ENCODE measurements around the gene ARHGAP42. TPM values are rescaled to one million over a fixed set of nuclear protein-coding genes. Genes with fewer than 3 reads are reported as not detected.
A peak's percentile ranks its signal among the peaks of the same experiment; 100 is the strongest.

ARHGAP42 gene
- total and polyA plus RNA-seq, 10 of the 15 experiments (the other 5 are each of a cell fraction or from before 2014, with no cell fraction given), result 1.8 to 6.3 (median 3.2) TPM

DNA sequence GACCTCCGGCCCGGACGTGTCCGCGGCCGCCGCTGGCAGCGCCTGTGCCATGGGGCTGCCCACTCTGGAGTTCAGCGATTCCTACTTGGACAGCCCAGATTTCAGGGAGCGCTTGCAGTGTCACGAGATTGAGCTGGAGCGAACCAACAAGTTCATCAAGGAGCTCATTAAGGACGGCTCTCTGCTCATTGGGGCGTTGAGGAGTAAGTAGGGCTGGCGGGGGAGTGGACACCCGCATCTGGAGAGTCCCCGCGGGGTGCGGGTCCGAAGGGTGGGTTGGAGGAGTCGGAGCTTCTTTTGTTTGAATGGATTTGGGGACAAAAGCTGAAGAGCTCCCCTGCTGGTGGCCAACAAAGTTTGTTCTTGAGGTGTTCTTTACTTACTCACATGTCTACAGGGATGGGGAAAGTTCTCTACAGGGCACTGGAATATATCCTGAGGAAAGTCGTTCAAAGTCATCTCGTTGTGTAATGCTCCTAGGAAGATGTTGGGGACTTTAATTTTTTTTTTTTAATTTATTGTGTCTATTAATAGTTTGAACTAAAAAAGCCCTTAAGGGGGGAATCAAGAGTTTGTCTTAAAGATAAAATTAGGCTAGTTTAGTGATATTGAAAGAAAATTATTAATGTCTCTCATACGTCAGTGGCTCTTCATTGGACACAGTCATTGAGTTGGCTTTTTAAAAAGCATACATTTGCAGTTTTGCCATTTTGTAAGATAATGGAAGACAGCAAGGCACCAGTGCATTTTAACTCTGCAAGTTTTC is 725 bp downstream of the ARHGAP42 start (continued):
- no peak for TF ChIP-seq BMI1 (IDR thresholded peaks at IDR 0.05; ENCODE audit: borderline replicate concordance)
- TF ChIP-seq NFIC (IDR thresholded peaks at IDR 0.05; ENCODE audit: low read depth, low read length), result peak; percentile 53; the same call in 1 of the 2 replicates
- TF ChIP-seq, protein P1, sequence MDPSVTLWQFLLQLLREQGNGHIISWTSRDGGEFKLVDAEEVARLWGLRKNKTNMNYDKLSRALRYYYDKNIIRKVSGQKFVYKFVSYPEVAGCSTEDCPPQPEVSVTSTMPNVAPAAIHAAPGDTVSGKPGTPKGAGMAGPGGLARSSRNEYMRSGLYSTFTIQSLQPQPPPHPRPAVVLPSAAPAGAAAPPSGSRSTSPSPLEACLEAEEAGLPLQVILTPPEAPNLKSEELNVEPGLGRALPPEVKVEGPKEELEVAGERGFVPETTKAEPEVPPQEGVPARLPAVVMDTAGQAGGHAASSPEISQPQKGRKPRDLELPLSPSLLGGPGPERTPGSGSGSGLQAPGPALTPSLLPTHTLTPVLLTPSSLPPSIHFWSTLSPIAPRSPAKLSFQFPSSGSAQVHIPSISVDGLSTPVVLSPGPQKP (IDR thresholded peaks at IDR 0.05; ENCODE audit: low read depth, low read length), result no peak
- TF ChIP-seq ZBTB4 (CRISPR knock-in tag; IDR thresholded peaks at IDR 0.05), result no peak
- TF ChIP-seq, protein P2, sequence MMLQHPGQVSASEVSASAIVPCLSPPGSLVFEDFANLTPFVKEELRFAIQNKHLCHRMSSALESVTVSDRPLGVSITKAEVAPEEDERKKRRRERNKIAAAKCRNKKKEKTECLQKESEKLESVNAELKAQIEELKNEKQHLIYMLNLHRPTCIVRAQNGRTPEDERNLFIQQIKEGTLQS (IDR thresholded peaks at IDR 0.05; ENCODE audit: borderline replicate concordance, extremely low read depth, low read depth, low read length), result no peak
- no peak for TF ChIP-seq ZNF687 (IDR thresholded peaks at IDR 0.05)
- TF ChIP-seq KLF5 (IDR thresholded peaks at IDR 0.05; ENCODE audit: partially characterized antibody), result no peak
- TF ChIP-seq SMARCA5 (IDR thresholded peaks at IDR 0.05), result peak; percentile 59; the same call in 1 of the 2 replicates
- TF ChIP-seq, protein P3, sequence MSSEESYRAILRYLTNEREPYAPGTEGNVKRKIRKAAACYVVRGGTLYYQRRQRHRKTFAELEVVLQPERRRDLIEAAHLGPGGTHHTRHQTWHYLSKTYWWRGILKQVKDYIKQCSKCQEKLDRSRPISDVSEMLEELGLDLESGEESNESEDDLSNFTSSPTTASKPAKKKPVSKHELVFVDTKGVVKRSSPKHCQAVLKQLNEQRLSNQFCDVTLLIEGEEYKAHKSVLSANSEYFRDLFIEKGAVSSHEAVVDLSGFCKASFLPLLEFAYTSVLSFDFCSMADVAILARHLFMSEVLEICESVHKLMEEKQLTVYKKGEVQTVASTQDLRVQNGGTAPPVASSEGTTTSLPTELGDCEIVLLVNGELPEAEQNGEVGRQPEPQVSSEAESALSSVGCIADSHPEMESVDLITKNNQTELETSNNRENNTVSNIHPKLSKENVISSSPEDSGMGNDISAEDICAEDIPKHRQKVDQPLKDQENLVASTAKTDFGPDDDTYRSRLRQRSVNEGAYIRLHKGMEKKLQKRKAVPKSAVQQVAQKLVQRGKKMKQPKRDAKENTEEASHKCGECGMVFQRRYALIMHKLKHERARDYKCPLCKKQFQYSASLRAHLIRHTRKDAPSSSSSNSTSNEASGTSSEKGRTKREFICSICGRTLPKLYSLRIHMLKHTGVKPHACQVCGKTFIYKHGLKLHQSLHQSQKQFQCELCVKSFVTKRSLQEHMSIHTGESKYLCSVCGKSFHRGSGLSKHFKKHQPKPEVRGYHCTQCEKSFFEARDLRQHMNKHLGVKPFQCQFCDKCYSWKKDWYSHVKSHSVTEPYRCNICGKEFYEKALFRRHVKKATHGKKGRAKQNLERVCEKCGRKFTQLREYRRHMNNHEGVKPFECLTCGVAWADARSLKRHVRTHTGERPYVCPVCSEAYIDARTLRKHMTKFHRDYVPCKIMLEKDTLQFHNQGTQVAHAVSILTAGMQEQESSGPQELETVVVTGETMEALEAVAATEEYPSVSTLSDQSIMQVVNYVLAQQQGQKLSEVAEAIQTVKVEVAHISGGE (CRISPR knock-in tag; IDR thresholded peaks at IDR 0.05), result no peak
- peak; percentile 70 for TF ChIP-seq HDAC6 (IDR thresholded peaks at IDR 0.05; ENCODE audit: unreplicated experiment)
- TF ChIP-seq, protein P4, sequence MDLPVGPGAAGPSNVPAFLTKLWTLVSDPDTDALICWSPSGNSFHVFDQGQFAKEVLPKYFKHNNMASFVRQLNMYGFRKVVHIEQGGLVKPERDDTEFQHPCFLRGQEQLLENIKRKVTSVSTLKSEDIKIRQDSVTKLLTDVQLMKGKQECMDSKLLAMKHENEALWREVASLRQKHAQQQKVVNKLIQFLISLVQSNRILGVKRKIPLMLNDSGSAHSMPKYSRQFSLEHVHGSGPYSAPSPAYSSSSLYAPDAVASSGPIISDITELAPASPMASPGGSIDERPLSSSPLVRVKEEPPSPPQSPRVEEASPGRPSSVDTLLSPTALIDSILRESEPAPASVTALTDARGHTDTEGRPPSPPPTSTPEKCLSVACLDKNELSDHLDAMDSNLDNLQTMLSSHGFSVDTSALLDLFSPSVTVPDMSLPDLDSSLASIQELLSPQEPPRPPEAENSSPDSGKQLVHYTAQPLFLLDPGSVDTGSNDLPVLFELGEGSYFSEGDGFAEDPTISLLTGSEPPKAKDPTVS (IDR thresholded peaks at IDR 0.05; ENCODE audit: low read depth, low read length), result no peak
- peak in 1 of 2 experiments; percentile 46; a peak in 2 of 4 replicates for TF ChIP-seq IKZF2 (IDR thresholded peaks at IDR 0.05)
- 0 out of 2 replicates have a peak, but pooled peaks have one; percentile 6 for TF ChIP-seq CREM (IDR thresholded peaks at IDR 0.05; ENCODE audit: low read depth)
- no peak for TF ChIP-seq TAF1 (IDR thresholded peaks at IDR 0.05; ENCODE audit: borderline replicate concordance, low read depth, low read length)

Measured in GM12878 (cell line).